Progenitor cell of endocrine pancreas (in vitro differentiated cells): ENCODE results near the gene PTPRT. TPM values are rescaled to one million over a fixed set of nuclear protein-coding genes. Genes with fewer than 3 reads are reported as not detected.

Source experiments
- DNase-seq: peaks from one replicate; pipeline ENCODE4 v3.0.0; 2021; ENCODE audit warnings: low spot score; ENCODE audit not compliant: unreplicated experiment
- H3K27ac Mint-ChIP-seq: 2 replicates; pipeline ENCODE4 v1.8.0; 2021; ENCODE audit warnings: mild to moderate bottlenecking, moderate library complexity, mixed read lengths
- H3K27me3 Mint-ChIP-seq: 2 replicates; pipeline ENCODE4 v1.8.0; 2021; ENCODE audit warnings: mixed read lengths
- H3K36me3 Mint-ChIP-seq: 2 replicates; pipeline ENCODE4 v1.8.0; 2022; ENCODE audit warnings: mixed read lengths; ENCODE audit not compliant: insufficient read depth
- H3K4me1 Mint-ChIP-seq: 2 replicates; pipeline ENCODE4 v1.8.0; 2021; ENCODE audit warnings: low read depth, mixed read lengths
- H3K4me3 Mint-ChIP-seq: 2 replicates; pipeline ENCODE4 v1.8.0; 2021; ENCODE audit warnings: low read depth, mild to moderate bottlenecking, moderate library complexity, mixed read lengths
- H3K9me3 Mint-ChIP-seq: 2 replicates; pipeline ENCODE4 v1.8.0; 2021; ENCODE audit warnings: low read depth, mixed read lengths
- total RNA-seq: library from RNA; stranded (reverse); gene quantifications from 2 replicates; pipeline ENCODE4 v1.2.1, GENCODE V29; 2021
- TF ChIP-seq, protein P1 (sequence below): fragments of 200-600 bp; sonication (generic); IDR thresholded peaks from one replicate; pipeline ENCODE4 v1.5.0; 2021; ENCODE audit warnings: antibody characterized with exemption, mild to moderate bottlenecking; ENCODE audit not compliant: unreplicated experiment

The PTPRT gene
- total RNA-seq, 1 donor from 2014 or later: 65.9 TPM

DNA sequence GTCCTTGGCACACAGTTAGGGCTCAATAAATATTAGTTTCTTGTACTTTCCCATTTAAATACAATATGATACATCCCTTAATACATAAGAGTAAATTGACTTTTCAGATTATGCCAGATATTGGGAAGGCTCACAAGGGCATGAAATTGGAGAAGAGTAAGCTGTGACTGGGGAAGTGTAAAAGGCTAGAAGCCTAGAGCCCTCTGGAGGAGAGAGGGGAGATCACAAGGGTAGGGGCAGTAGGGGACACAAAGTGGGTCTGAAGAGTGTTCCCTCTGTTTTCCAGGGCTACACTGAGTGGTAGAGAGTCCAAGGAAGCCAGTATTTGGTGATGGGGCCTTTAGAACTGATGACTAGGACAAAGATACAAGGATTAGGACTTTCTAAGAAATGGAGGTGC is 1008.6 kb downstream of the PTPRT start:
- Mint-ChIP-seq H3K27me3 (peaks cover 26% of the 10 kb centered on the region), H3K36me3 (peaks cover 2% of the 10 kb centered on the region), H3K9me3 (no peaks in the 10 kb centered on the region), H3K4me1 (no peaks in the 10 kb centered on the region), H3K4me3 (no peak overlapping the region), H3K27ac (no peak overlapping the region)
- DNase-seq: no peak
- TF ChIP-seq, protein P1, sequence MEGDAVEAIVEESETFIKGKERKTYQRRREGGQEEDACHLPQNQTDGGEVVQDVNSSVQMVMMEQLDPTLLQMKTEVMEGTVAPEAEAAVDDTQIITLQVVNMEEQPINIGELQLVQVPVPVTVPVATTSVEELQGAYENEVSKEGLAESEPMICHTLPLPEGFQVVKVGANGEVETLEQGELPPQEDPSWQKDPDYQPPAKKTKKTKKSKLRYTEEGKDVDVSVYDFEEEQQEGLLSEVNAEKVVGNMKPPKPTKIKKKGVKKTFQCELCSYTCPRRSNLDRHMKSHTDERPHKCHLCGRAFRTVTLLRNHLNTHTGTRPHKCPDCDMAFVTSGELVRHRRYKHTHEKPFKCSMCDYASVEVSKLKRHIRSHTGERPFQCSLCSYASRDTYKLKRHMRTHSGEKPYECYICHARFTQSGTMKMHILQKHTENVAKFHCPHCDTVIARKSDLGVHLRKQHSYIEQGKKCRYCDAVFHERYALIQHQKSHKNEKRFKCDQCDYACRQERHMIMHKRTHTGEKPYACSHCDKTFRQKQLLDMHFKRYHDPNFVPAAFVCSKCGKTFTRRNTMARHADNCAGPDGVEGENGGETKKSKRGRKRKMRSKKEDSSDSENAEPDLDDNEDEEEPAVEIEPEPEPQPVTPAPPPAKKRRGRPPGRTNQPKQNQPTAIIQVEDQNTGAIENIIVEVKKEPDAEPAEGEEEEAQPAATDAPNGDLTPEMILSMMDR: no peak

GRCh38 chr20:42179768-42180167 is 1009.9 kb downstream of the PTPRT start:
- no peaks in the 10 kb centered on the region for H3K9me3 Mint-ChIP-seq
- peaks cover 18% of the 10 kb centered on the region for H3K27me3 Mint-ChIP-seq
- no peaks in the 10 kb centered on the region for H3K4me1 Mint-ChIP-seq
- H3K27ac Mint-ChIP-seq: no peak overlapping the region
- H3K36me3 Mint-ChIP-seq: no peaks in the 10 kb centered on the region
- no peak overlapping the region for H3K4me3 Mint-ChIP-seq
- TF ChIP-seq, protein P1: no peak
- no peak for DNase-seq

- TF ChIP-seq, protein P1: no peak
- no peak for DNase-seq
- H3K27me3 Mint-ChIP-seq: peaks cover 6% of the 10 kb centered on the region
- no peak overlapping the region for H3K27ac Mint-ChIP-seq
- no peak overlapping the region for H3K4me3 Mint-ChIP-seq
- H3K4me1 Mint-ChIP-seq: no peaks in the 10 kb centered on the region
- H3K9me3 Mint-ChIP-seq: no peaks in the 10 kb centered on the region
- H3K36me3 Mint-ChIP-seq: no peaks in the 10 kb centered on the region
These were observed 1016.3 kb downstream of the PTPRT start for GRCh38 chr20:42173440-42173839.

DNA sequence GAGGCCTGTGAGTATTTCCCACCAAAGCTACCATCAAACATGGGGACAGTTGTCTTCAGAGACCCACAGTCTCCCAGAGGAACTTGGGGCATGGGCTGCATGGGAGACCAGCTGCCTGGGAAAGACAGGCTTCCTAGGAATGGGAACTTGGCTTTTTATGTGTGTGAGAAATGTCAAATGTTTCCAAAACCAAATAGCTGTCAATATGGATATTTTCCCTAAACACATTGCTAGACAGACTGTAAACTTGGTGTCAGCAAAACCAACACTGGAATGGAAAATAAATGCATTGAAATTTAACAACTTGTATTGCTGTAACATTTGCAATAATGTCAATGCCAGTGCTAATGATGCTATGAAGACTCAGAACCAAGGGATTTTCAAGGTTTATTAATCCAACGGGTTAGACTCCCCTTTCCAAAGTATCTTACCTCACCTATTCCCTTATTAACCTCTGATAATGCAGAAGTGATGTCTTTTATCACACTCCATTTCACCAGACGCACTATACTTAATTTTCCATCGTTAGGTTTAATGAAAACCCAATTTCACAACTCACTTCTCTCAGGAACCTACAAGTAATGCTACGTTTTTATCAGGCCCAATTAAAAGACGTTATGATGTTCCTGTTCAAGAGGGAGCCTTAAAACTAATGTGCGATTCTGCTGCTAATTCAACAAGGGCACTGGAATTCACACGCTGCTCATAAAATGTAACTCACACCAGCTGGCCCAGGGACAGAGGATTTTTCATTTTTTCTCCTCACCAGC is 1025.4 kb downstream of the PTPRT start:
- no peak overlapping the region for H3K27ac Mint-ChIP-seq
- no peaks in the 10 kb centered on the region for H3K9me3 Mint-ChIP-seq
- no peak for DNase-seq
- H3K4me1 Mint-ChIP-seq: no peaks in the 10 kb centered on the region
- TF ChIP-seq, protein P1: no peak
- no peak overlapping the region for H3K4me3 Mint-ChIP-seq
- H3K27me3 Mint-ChIP-seq: peaks cover 2% of the 10 kb centered on the region
- H3K36me3 Mint-ChIP-seq: peaks cover 1% of the 10 kb centered on the region

DNA sequence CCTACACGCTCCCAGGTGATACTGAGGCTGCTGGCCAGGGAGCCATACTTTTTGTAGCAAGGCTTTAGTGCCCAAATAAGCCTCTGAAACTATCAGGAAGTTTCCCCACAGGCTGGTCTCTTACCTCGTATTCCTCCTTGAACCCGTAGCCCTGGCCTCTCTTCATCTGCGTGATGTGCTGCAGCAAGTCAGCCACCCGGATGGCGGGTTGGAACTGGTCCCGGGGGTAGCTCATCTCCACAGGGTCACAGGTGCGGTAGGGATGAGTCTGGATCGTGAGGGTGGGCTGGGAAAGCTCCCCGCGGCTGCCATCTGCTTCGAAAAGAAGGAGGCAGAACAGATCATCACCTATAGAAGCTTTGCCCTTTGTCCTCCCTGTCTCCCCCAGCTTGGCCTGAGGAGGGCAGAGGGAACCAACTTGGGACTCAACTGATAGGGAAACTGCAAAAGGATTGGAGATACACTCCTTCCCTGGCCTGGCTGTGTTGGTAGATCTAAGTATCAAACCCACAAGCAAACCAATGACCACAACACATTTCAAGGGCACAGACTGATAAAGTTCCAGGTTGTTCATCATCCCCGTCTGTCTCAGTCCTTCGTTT is 1028.4 kb downstream of the PTPRT start:
- Mint-ChIP-seq H3K4me3 (no peak overlapping the region), H3K4me1 (no peaks in the 10 kb centered on the region), H3K9me3 (no peaks in the 10 kb centered on the region), H3K27ac (no peak overlapping the region), H3K27me3 (peaks cover 2% of the 10 kb centered on the region), H3K36me3 (peaks cover 1% of the 10 kb centered on the region)
- TF ChIP-seq, protein P1: no peak
- DNase-seq: no peak
